ENCODE measurements around the gene RRM2.

RRM2 gene

DNA sequence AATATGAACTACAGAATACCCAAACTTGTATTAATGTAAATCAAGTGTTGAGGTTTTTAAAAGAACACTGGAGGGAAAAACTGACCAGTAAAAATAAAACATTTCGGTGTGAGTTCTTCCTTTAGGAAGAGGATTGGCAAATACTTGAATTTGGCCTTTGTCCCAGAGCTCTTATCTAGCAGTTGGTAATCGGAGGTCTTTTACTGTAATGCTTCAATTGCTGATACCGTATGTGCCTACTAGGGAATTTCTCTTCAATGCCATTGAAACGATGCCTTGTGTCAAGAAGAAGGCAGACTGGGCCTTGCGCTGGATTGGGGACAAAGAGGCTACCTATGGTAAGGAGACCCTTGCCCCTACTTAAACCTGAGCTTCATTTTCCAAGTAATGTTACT is 4.1 kb downstream of the RRM2 start:
- in situ Hi-C loops (cut with MboI; ENCODE audit: low pct_unique_long_range_greater_than_20kb, low sequenced_read_pairs, unreplicated experiment): no loop called here
- TF ChIP-seq, protein P1, sequence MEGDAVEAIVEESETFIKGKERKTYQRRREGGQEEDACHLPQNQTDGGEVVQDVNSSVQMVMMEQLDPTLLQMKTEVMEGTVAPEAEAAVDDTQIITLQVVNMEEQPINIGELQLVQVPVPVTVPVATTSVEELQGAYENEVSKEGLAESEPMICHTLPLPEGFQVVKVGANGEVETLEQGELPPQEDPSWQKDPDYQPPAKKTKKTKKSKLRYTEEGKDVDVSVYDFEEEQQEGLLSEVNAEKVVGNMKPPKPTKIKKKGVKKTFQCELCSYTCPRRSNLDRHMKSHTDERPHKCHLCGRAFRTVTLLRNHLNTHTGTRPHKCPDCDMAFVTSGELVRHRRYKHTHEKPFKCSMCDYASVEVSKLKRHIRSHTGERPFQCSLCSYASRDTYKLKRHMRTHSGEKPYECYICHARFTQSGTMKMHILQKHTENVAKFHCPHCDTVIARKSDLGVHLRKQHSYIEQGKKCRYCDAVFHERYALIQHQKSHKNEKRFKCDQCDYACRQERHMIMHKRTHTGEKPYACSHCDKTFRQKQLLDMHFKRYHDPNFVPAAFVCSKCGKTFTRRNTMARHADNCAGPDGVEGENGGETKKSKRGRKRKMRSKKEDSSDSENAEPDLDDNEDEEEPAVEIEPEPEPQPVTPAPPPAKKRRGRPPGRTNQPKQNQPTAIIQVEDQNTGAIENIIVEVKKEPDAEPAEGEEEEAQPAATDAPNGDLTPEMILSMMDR (IDR thresholded peaks at IDR 0.05; ENCODE audit: extremely low read depth, insufficient read depth, missing control alignments): no peak
- no peak for DNase-seq (ENCODE audit: low spot score)

DNA sequence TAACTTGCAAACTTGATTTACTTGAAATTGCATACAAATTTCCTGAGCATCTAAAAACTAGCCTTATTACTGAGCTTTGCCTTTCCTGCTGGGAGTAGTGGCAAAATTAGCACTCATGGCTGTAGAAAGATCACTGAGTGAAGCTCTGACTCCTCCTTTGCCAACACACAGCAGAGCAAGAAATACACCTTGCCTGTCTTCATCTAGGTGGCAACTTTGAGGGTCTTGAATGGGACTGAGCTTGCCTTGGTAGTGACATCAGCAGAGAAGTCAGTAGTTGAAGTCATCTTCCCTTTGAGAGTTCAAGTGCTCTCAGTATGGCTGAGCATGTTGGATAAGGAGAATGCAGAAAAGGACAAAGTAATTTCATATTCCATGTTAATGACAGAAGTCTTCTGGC is 5.9 kb downstream of the RRM2 start:
- no peak for DNase-seq (ENCODE audit: low spot score)
- TF ChIP-seq, protein P1 (IDR thresholded peaks at IDR 0.05; ENCODE audit: extremely low read depth, insufficient read depth, missing control alignments): no peak
- in situ Hi-C loops (cut with MboI; ENCODE audit: low pct_unique_long_range_greater_than_20kb, low sequenced_read_pairs, unreplicated experiment): no loop called here

DNA sequence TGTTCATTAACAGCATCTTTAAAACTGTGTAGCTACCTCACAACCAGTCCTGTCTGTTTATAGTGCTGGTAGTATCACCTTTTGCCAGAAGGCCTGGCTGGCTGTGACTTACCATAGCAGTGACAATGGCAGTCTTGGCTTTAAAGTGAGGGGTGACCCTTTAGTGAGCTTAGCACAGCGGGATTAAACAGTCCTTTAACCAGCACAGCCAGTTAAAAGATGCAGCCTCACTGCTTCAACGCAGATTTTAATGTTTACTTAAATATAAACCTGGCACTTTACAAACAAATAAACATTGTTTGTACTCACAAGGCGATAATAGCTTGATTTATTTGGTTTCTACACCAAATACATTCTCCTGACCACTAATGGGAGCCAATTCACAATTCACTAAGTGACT is 7.0 kb downstream of the RRM2 start:
- in situ Hi-C loops (cut with MboI; ENCODE audit: low pct_unique_long_range_greater_than_20kb, low sequenced_read_pairs, unreplicated experiment): no loop called here
- DNase-seq (ENCODE audit: low spot score): no peak
- TF ChIP-seq, protein P1 (IDR thresholded peaks at IDR 0.05; ENCODE audit: extremely low read depth, insufficient read depth, missing control alignments): no peak

DNA sequence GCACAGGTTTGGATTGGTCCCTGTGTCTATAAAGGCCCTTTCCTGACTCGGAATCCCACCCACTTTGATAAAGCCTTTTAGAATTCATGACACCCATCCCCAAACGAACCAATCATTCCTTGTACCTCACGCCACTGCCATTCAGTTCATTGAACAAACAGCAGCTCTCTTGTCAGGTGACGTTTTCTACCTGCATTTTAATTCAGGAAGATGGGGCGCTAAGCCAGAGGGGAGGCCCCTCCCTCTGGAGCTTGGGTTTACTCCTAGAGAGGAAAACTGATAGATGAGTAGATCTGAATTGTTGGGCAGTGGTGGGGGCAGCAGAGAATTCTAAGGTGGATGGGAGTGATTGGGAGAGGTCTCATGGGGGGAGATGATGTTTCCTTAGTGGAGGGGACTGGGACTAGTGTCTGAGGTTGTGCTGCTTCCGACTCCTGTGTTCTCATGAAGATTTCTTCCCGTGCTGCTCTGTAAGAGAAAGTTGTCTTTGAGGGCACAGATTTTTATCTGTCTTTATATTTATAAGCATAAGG is 9.6 kb downstream of the RRM2 start:
- no peak for DNase-seq (ENCODE audit: low spot score)
- TF ChIP-seq, protein P1 (IDR thresholded peaks at IDR 0.05; ENCODE audit: extremely low read depth, insufficient read depth, missing control alignments): no peak
- in situ Hi-C loops (cut with MboI; ENCODE audit: low pct_unique_long_range_greater_than_20kb, low sequenced_read_pairs, unreplicated experiment): loop anchor here (5.0 kb wide), 1 partner anchor 285 kb away; no protein-coding TSS in a partner anchor

DNA sequence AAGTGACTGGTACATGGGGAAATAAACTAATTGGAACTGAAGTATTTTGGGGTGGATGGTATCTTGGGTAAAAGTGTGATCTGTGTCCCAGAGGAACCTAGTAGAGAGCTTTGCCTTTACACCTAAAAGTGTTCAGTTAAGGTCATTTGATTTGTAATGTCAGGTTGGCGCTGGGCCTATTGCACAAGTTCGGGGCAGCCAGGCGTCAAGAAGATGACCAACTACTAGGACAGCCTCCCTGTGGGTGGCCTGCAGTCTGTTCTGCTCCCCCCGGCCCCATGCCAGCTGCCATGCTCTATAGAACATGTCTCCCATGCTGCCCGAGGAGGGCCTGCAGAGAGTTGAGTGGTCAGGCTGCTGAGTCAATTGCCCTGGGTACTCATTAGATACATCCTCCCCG is 10.1 kb downstream of the RRM2 start:
- TF ChIP-seq, protein P1 (IDR thresholded peaks at IDR 0.05; ENCODE audit: extremely low read depth, insufficient read depth, missing control alignments): no peak
- in situ Hi-C loops (cut with MboI; ENCODE audit: low pct_unique_long_range_greater_than_20kb, low sequenced_read_pairs, unreplicated experiment): loop anchor here (5.0 kb wide), 1 partner anchor 285 kb away; no protein-coding TSS in a partner anchor
- DNase-seq (ENCODE audit: low spot score): no peak

DNA sequence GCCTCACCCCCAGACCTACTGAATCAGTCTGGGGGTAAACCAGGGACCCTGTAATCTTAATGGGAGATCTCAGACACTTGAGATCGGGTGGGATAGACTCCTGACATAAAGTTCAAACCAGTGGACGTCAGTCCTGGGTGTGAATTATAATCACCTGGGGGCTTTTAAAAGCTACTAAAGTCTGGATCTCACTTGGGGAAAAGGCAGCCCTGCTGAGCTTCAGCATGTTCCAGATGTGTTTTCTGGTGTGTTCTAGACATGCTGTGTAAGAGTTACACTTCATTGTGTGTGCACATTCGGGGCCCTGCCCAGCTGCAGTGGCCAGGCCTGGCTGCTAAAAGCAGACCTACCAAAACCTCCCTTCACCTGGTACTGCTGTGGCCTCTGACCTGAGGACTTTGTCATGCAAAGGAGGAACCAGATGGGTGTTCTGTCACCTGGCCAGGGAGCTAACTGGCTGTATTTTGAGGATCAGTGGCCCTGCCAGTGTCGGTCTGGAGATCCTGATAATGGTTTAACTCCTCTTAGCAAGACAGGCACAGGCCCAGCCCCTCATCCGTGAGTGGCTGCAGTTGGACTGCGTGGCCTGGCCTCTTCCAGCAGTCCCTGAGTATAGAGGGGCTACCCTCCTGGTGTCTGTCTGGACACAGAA is 10.6 kb downstream of the RRM2 start:
- no peak for DNase-seq (ENCODE audit: low spot score)
- in situ Hi-C loops (cut with MboI; ENCODE audit: low pct_unique_long_range_greater_than_20kb, low sequenced_read_pairs, unreplicated experiment): loop anchor here (5.0 kb wide), 1 partner anchor 284 kb away; no protein-coding TSS in a partner anchor
- TF ChIP-seq, protein P1 (IDR thresholded peaks at IDR 0.05; ENCODE audit: extremely low read depth, insufficient read depth, missing control alignments): no peak

Measured in GM13977 (cell line).